Body of pancreas (tissue), 4 donors: Measurements from ENCODE around the gene FXYD7. TPM values are rescaled to one million over a fixed set of nuclear protein-coding genes. Genes with fewer than 3 reads are reported as not detected.

Experiments
- ATAC-seq: fragments of 150-250 bp; one replicate; pipeline ENCODE4 v1.9.1; 2016
- DNase-seq, 4 donors: peaks; one replicate each; pipeline ENCODE4 v3.0.0-alpha.2; 2019
- H3K27ac ChIP-seq, 4 donors: fragments of 200-600 bp; sonication (generic); 1 replicate in 3 of 4; 2 replicates in 1 of 4; pipeline versions ENCODE4 v1.5.1 to v1.6.1; 2016 to 2019; ENCODE audit warnings: mild to moderate bottlenecking in 1 of 4, mixed read lengths in 1 of 4, moderate library complexity in 1 of 4
- H3K27me3 ChIP-seq, 2 donors: fragments of 200-600 bp; sonication (generic); one replicate each; pipeline ENCODE4 v1.6.0; 2016; ENCODE audit warnings: mild to moderate bottlenecking in 1 of 2
- H3K36me3 ChIP-seq, 2 donors: fragments of 200-600 bp; sonication (generic); replicated peaks in 1 of 2; 2 replicates each; pipeline ENCODE4 v1.5.1; 2016; ENCODE audit warnings: low read depth in 2 of 2; ENCODE audit not compliant: insufficient read depth in 1 of 2
- H3K4me1 ChIP-seq: fragments of 200-600 bp; sonication (generic); one replicate; pipeline ENCODE4 v1.6.0; 2016
- H3K4me3 ChIP-seq, 2 donors: fragments of 200-600 bp; sonication (generic); 1 replicate in 1 of 2; 2 replicates in 1 of 2; pipeline ENCODE4 v1.5.1; 2016 to 2019
- H3K9me3 ChIP-seq, 3 donors: fragments of 200-600 bp; sonication (generic); 1 replicate in 2 of 3; 2 replicates in 1 of 3; pipeline ENCODE4 v1.5.1; 2016
- CTCF ChIP-seq, 7 experiments: fragments of 450-650 bp in 4 of 7; fragments of 200-600 bp in 3 of 7; sonication (generic) in 3 of 7; IDR thresholded peaks; one replicate each; pipeline ENCODE4 v1.5.1; 2016 to 2019; ENCODE audit warnings: antibody characterized with exemption in 7 of 7
- POLR2A ChIP-seq, 3 donors: fragments of 450-650 bp; IDR thresholded peaks; one replicate each; pipeline ENCODE4 v1.6.1; 2016; ENCODE audit warnings: antibody characterized with exemption in 3 of 3, mild to moderate bottlenecking in 2 of 3
- WGBS, 2 donors: methylation state at CpG; one replicate each; pipeline ENCODE4 v1.1.5; 2017; 5-methylcytosine and 5-hydroxymethylcytosine counted together
- intact Hi-C: fragments of 100-400 bp; cut with DNase I; formaldehyde crosslinking; loops from one replicate; pipeline ENCODE4 v1.15.1; 2023
- total RNA-seq, 2 donors: library from RNA; depleted of rRNA; stranded (reverse); fragments of >200 nt; gene quantifications; one replicate each; pipeline ENCODE4 v1.1.0, GENCODE V29; 2016

FXYD7 gene
- total RNA-seq, 2 donors from 2014 or later, result 0.52 to 1.3 TPM

- H3K27me3 ChIP-seq, result peaks cover 0 to 20% of the 10 kb centered on the region in 2 donors
- no peak overlapping the region for H3K4me3 ChIP-seq
- peaks cover 18% of the 10 kb centered on the region for H3K4me1 ChIP-seq
- intact Hi-C loops, result no loop called here
- TF ChIP-seq CTCF (IDR thresholded peaks at IDR 0.05), result no peak
- no peak for ATAC-seq
- DNase-seq, result no peak
- no peaks in the 10 kb centered on the region for H3K36me3 ChIP-seq
- 27 to 39% methylated on average over 8 to 17 of the region's 17 CpGs for WGBS, 2 donors
- no peaks in the 10 kb centered on the region for H3K9me3 ChIP-seq
- H3K27ac ChIP-seq, result peak overlapping the region in 1 of 4 donors; percentile 50
Measured at GRCh38 chr19:35155441-35155840, 12.4 kb downstream of the FXYD7 start.

- H3K27ac ChIP-seq, result no peak overlapping the region
- peaks cover 0 to 20% of the 10 kb centered on the region in 2 donors for H3K27me3 ChIP-seq
- DNase-seq, result no peak
- 75 to 76% methylated on average over 6 of the region's 6 CpGs for WGBS, 2 donors
- H3K4me3 ChIP-seq, result no peak overlapping the region
- no peaks in the 10 kb centered on the region for H3K9me3 ChIP-seq
- H3K36me3 ChIP-seq, result no peaks in the 10 kb centered on the region
- H3K4me1 ChIP-seq, result peaks cover 18% of the 10 kb centered on the region
- no peak for TF ChIP-seq CTCF (IDR thresholded peaks at IDR 0.05)
- no peak for TF ChIP-seq POLR2A (IDR thresholded peaks at IDR 0.05)
- no peak for ATAC-seq
- intact Hi-C loops, result no loop called here
Measured at GRCh38 chr19:35155981-35156672, 13.1 kb downstream of the FXYD7 start.

- H3K4me3 ChIP-seq, result no peak overlapping the region
- DNase-seq, result no peak
- H3K4me1 ChIP-seq, result peaks cover 18% of the 10 kb centered on the region
- no peaks in the 10 kb centered on the region for H3K36me3 ChIP-seq
- no peak overlapping the region for H3K27ac ChIP-seq
- WGBS, 2 donors, result 58 to 78% methylated on average over 7 of the region's 7 CpGs
- TF ChIP-seq CTCF (IDR thresholded peaks at IDR 0.05), result no peak
- TF ChIP-seq POLR2A (IDR thresholded peaks at IDR 0.05), result no peak
- no peak for ATAC-seq
- H3K9me3 ChIP-seq, result no peaks in the 10 kb centered on the region
- peaks cover 0 to 20% of the 10 kb centered on the region in 2 donors for H3K27me3 ChIP-seq
- intact Hi-C loops, result no loop called here
Measured at GRCh38 chr19:35156673-35157014, 13.6 kb downstream of the FXYD7 start.

- no peak for DNase-seq
- H3K27me3 ChIP-seq, result peaks cover 0 to 20% of the 10 kb centered on the region in 2 donors
- TF ChIP-seq CTCF (IDR thresholded peaks at IDR 0.05) (no peak), POLR2A (IDR thresholded peaks at IDR 0.05) (no peak)
Measured at GRCh38 chr19:35157431-35157830, 14.4 kb downstream of the FXYD7 start.

GRCh38 chr19:35159606-35160005 lies 16.6 kb downstream of the FXYD7 start:
- Histone ChIP-seq H3K36me3 (no peaks in the 10 kb centered on the region), H3K27me3 (peaks cover 0 to 5% of the 10 kb centered on the region in 2 donors), H3K9me3 (no peaks in the 10 kb centered on the region), H3K27ac (no peak overlapping the region), H3K4me1 (peaks cover 7% of the 10 kb centered on the region), H3K4me3 (no peak overlapping the region)
- ATAC-seq (no peak), DNase-seq (no peak)
- intact Hi-C loops, result no loop called here
- 51 to 60% methylated on average over 8 of the region's 8 CpGs for WGBS, 2 donors
- no peak for TF ChIP-seq POLR2A (IDR thresholded peaks at IDR 0.05)

More at GRCh38 chr19:35157431-35157830, 14.4 kb downstream of the FXYD7 start:
- ATAC-seq, result no peak
- Histone ChIP-seq H3K4me3 (no peak overlapping the region), H3K4me1 (peaks cover 18% of the 10 kb centered on the region), H3K36me3 (no peaks in the 10 kb centered on the region), H3K27ac (no peak overlapping the region), H3K9me3 (no peaks in the 10 kb centered on the region)
- intact Hi-C loops, result no loop called here
- 78 to 85% methylated on average over 4 of the region's 4 CpGs for WGBS, 2 donors
